K562 (cell line): ENCODE measurements around the gene PLEKHA5. TPM values are rescaled to one million over a fixed set of nuclear protein-coding genes. Genes with fewer than 3 reads are reported as not detected.

Experiments
- BMI1 ChIP-seq: fragments of 150-350 bp; IDR thresholded peaks from 2 replicates; pipeline ENCODE4 v1.6.1; 2014; ENCODE audit warnings: low read length
- KLF13 ChIP-seq: fragments of 450-650 bp; IDR thresholded peaks from 2 replicates; pipeline ENCODE4 v1.6.1; 2016; ENCODE audit warnings: missing genetic modification characterization, low read depth, mild to moderate bottlenecking, missing compliant biosample characterization, moderate library complexity, borderline replicate concordance
- MCM2 ChIP-seq: fragments of 450-650 bp; IDR thresholded peaks from 2 replicates; pipeline ENCODE4 v1.6.1; 2017; ENCODE audit warnings: low read depth, mild to moderate bottlenecking
- RREB1 ChIP-seq: fragments of 250-450 bp; sonication (Bioruptor Pico); IDR thresholded peaks from 2 replicates; pipeline ENCODE4 v1.4.0; 2020
- THRA ChIP-seq: fragments of 450-650 bp; IDR thresholded peaks from 2 replicates; pipeline ENCODE4 v1.6.1; 2017; ENCODE audit warnings: mild to moderate bottlenecking, moderate library complexity
- U2AF1 ChIP-seq: fragments of 200-400 bp; formaldehyde crosslinking; optimal IDR thresholded peaks from 2 replicates; pipeline ENCODE3; 2017; ENCODE audit warnings: mild to moderate bottlenecking, low read depth, low read length, moderate library complexity
- ZBTB40 ChIP-seq, 2 experiments: fragments of 450-650 bp in 1 of 2; sonication (generic) in 1 of 2; formaldehyde crosslinking in 1 of 2; IDR thresholded peaks; 2 replicates each; pipeline versions ENCODE4 v1.7.1 to v1.9.0; 2016 to 2022; ENCODE audit warnings: inconsistent platforms in 1 of 2, mild to moderate bottlenecking in 1 of 2, missing genetic modification reagents in 1 of 2
- ZNF75A ChIP-seq: fragments of 450-650 bp; formaldehyde crosslinking; IDR thresholded peaks from 2 replicates; pipeline ENCODE4 v1.4.0; 2020; ENCODE audit warnings: mild to moderate bottlenecking
- polyA plus RNA-seq, 8 experiments: library from polyadenylated mRNA; depleted of rRNA in 4 of 8; stranded (reverse) in 5 of 8; unstranded in 3 of 8; fragments of >200 nt; fragmentation: Nextera tagmentation in 2 of 8; fragmentation: Illumina TruSeq in 1 of 8; extraction: Ambion mirVana in 2 of 8; extraction: Trizol in 1 of 8; gene quantifications; 2 replicates each; pipeline versions ENCODE4 v1.2.1 to v1.2.3, GENCODE V29; 2011 to 2014; ENCODE audit warnings: inconsistent platforms in 1 of 8, missing spikeins in 1 of 8
- total RNA-seq, 7 experiments: library from RNA; depleted of rRNA in 6 of 7; stranded (reverse); fragments of >200 nt in 6 of 7; fragmentation: Illumina TruSeq in 2 of 7; extraction: Trizol in 2 of 7; gene quantifications; 2 replicates each; pipeline versions ENCODE4 v1.2.1 to v1.2.3, GENCODE V29; 2011 to 2021; ENCODE audit warnings: low replicate concordance in 1 of 7

PLEKHA5 gene
- total and polyA plus RNA-seq, 9 of the 15 experiments (the other 6 are each of a cell fraction or from before 2014, with no cell fraction given), result 7.2 to 26.2 (median 17.4) TPM

GRCh38 chr12:19125325-19125724 lies 4.2 kb upstream of the PLEKHA5 start (continued):
- no peak for TF ChIP-seq ZBTB40 (IDR thresholded peaks at IDR 0.05)
- no peak for TF ChIP-seq ZBTB40 (CRISPR knock-in tag; IDR thresholded peaks at IDR 0.05)
- TF ChIP-seq BMI1, result no peak
- TF ChIP-seq U2AF1, result no peak
- TF ChIP-seq MCM2, result no peak
- no peak for TF ChIP-seq ZNF75A (CRISPR knock-in tag)
- TF ChIP-seq RREB1 (CRISPR knock-in tag), result no peak
- TF ChIP-seq KLF13 (tag), result no peak
- TF ChIP-seq THRA, result no peak
